Liver (tissue), 9 donors: ENCODE measurements around the gene VPS26B. TPM values are rescaled to one million over a fixed set of nuclear protein-coding genes. Genes with fewer than 3 reads are reported as not detected.

ENCODE experiments used
- DNase-seq: peaks from one replicate; pipeline ENCODE4 v3.0.0-alpha.2; 2017; ENCODE audit warnings: low spot score
- H3K27ac ChIP-seq, 2 donors: one replicate each; pipeline ENCODE4 v1.7.0; 2013; ENCODE audit warnings: inconsistent platforms in 2 of 2, low read length in 2 of 2, control low read depth in 1 of 2, low read depth in 1 of 2, mild to moderate bottlenecking in 1 of 2
- H3K27me3 ChIP-seq, 4 donors: one replicate each; pipeline versions ENCODE4 v1.6.1 to v1.7.0; 2013; ENCODE audit warnings: low read length in 3 of 4, inconsistent platforms in 1 of 4, mild to moderate bottlenecking in 1 of 4, moderate library complexity in 1 of 4; ENCODE audit not compliant: control insufficient read depth in 4 of 4, insufficient read depth in 4 of 4
- H3K36me3 ChIP-seq, 4 donors: one replicate each; pipeline versions ENCODE4 v1.6.1 to v1.7.0; 2013; ENCODE audit warnings: low read length in 3 of 4, mild to moderate bottlenecking in 3 of 4, low read depth in 1 of 4, moderate library complexity in 1 of 4; ENCODE audit not compliant: control insufficient read depth in 4 of 4, insufficient read depth in 3 of 4
- H3K4me1 ChIP-seq, 4 donors: one replicate each; pipeline versions ENCODE4 v1.6.1 to v1.7.0; 2013; ENCODE audit warnings: low read length in 3 of 4, mild to moderate bottlenecking in 3 of 4, moderate library complexity in 1 of 4; ENCODE audit not compliant: control insufficient read depth in 4 of 4, insufficient read depth in 4 of 4
- H3K4me3 ChIP-seq, 3 donors: one replicate each; pipeline versions ENCODE4 v1.6.1 to v1.7.0; 2013; ENCODE audit warnings: low read length in 3 of 3, control low read depth in 1 of 3, low read depth in 1 of 3, mild to moderate bottlenecking in 1 of 3
- H3K9ac ChIP-seq, 2 donors: one replicate each; pipeline ENCODE4 v1.7.0; 2013; ENCODE audit warnings: low read length in 2 of 2, mild to moderate bottlenecking in 2 of 2, moderate library complexity in 2 of 2, control low read depth in 1 of 2, low read depth in 1 of 2
- H3K9me3 ChIP-seq, 4 donors: one replicate each; pipeline versions ENCODE4 v1.6.1 to v1.7.0; 2013; ENCODE audit warnings: low read length in 3 of 4; ENCODE audit not compliant: control insufficient read depth in 4 of 4
- EGR1 ChIP-seq, 2 donors: IDR thresholded peaks; 2 replicates each; pipeline ENCODE4 v1.6.1; 2016 to 2018; ENCODE audit warnings: antibody characterized with exemption in 2 of 2, low read depth in 2 of 2
- FOXA1 ChIP-seq: IDR thresholded peaks from 2 replicates; pipeline ENCODE4 v1.6.1; 2016; ENCODE audit warnings: antibody characterized with exemption
- GABPA ChIP-seq, 2 donors: IDR thresholded peaks in 1 of 2; conservative IDR thresholded peaks in 1 of 2; 2 replicates each; pipeline ENCODE4 v1.6.1; 2016; ENCODE audit warnings: antibody characterized with exemption in 2 of 2, mild to moderate bottlenecking in 1 of 2, moderate library complexity in 1 of 2
- HNF4A ChIP-seq, 2 donors: conservative IDR thresholded peaks; 2 replicates each; pipeline ENCODE4 v1.6.1; 2016; ENCODE audit warnings: antibody characterized with exemption in 2 of 2, mild to moderate bottlenecking in 2 of 2
- HNF4G ChIP-seq: IDR thresholded peaks from 2 replicates; pipeline ENCODE4 v1.6.1; 2016; ENCODE audit warnings: antibody characterized with exemption
- NR2F2 ChIP-seq: IDR thresholded peaks from 2 replicates; pipeline ENCODE4 v1.6.1; 2016; ENCODE audit warnings: antibody characterized with exemption
- RAD21 ChIP-seq, 2 donors: IDR thresholded peaks; 2 replicates each; pipeline ENCODE4 v1.6.1; 2016; ENCODE audit warnings: antibody characterized with exemption in 2 of 2, mild to moderate bottlenecking in 2 of 2
- RXRA ChIP-seq, 2 donors: IDR thresholded peaks; 2 replicates each; pipeline ENCODE4 v1.6.1; 2017 to 2018; ENCODE audit warnings: antibody characterized with exemption in 2 of 2, mild to moderate bottlenecking in 1 of 2
- SP1 ChIP-seq: IDR thresholded peaks from 2 replicates; pipeline ENCODE4 v1.6.1; 2018; ENCODE audit warnings: antibody characterized with exemption, mild to moderate bottlenecking
- TAF1 ChIP-seq: conservative IDR thresholded peaks from 2 replicates; pipeline ENCODE4 v1.6.1; 2016; ENCODE audit warnings: antibody characterized with exemption, mild to moderate bottlenecking
- YY1 ChIP-seq: IDR thresholded peaks from 2 replicates; pipeline ENCODE4 v1.6.1; 2016; ENCODE audit warnings: antibody characterized with exemption, mild to moderate bottlenecking
- WGBS: extraction: QIAGEN DNeasy Blood & Tissue Kit; methylation state at CpG from one replicate; pipeline ENCODE4 v1.1.7; 2013; 5-methylcytosine and 5-hydroxymethylcytosine counted together
- polyA plus RNA-seq, 2 donors: library from polyadenylated mRNA; stranded (reverse) in 1 of 2; unstranded in 1 of 2; fragments of 200-250 nt in 1 of 2; fragments of >200 nt in 1 of 2; fragmentation: Nextera tagmentation in 1 of 2; extraction: Ambion mirVana in 1 of 2; gene quantifications; one replicate each; pipeline versions ENCODE4 v1.2.1 to v1.2.3, GENCODE V29; 2013 to 2015
- total RNA-seq, 2 donors: library from RNA; depleted of rRNA; stranded (reverse); fragments of >200 nt; gene quantifications; one replicate each; pipeline ENCODE4 v1.2.3, GENCODE V29; 2014
- TF ChIP-seq, protein P1 (sequence below): IDR thresholded peaks from 2 replicates; pipeline ENCODE4 v1.6.1; 2016; ENCODE audit warnings: antibody characterized with exemption
- TF ChIP-seq, protein P2 (sequence below): fragments of 150-350 bp; IDR thresholded peaks from 2 replicates; pipeline ENCODE4 v1.5.1; 2017; ENCODE audit warnings: improper control_type of control experiment, low read depth, low read length; ENCODE audit not compliant: missing input control
- TF ChIP-seq, protein P3 (sequence below): IDR thresholded peaks from 2 replicates; pipeline ENCODE4 v1.6.1; 2016; ENCODE audit warnings: antibody characterized with exemption, mild to moderate bottlenecking
- TF ChIP-seq, protein P4 (sequence below): IDR thresholded peaks from 2 replicates; pipeline ENCODE4 v1.6.1; 2016; ENCODE audit warnings: antibody characterized with exemption
- donor health status: healthy.
- donor health status: healthy.
- donor health status: healthy.
- donor health status: healthy.
- donor health status: healthy.

Gene VPS26B
- total and polyA plus RNA-seq, 4 donors = 12.6 to 35.0 (median 20.2) TPM

DNA sequence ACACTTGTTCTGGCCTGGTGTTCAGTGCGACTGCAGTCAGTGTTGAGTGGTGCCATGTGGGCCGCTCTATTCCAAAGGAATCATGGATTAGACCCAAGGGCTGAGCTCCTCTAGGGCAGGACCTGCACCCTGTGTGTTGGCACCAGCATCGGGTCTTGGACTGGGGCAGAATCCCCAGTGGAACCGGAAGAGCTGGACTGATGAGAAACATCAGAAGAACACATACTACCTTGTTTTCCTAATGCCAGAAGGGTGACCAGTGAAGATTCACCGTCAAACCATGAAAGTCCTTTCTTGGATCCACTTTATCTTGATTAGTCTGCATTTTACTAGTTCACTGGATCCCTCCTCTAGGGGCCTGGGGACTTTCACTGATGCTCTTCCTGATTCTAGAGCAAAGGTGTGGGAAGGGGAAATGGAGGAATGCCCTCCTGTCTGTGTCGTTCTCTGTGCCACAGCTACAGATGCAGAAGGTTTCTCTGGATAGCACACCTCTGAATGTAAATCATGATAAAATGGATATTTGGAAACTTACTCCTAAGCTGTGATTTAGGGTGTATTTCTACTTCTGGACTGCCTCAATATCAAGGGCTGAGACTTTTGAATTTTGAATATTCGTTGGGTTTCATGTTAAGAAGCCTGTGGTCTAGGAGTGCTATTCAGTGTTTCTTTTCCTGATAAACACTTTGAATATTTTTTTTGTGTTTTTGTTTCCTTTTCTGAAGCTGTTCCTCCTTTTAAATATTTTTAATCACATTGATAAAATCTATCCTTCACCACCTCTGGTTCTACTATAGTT lies 40.7 kb downstream of the VPS26B start:
- Histone ChIP-seq H3K27me3 (no peaks in the 10 kb centered on the region), H3K9me3 (no peaks in the 10 kb centered on the region), H3K36me3 (peaks cover 4 to 31% (median 16%) of the 10 kb centered on the region in 4 donors), H3K4me1 (no peaks in the 10 kb centered on the region), H3K27ac (no peak overlapping the region), H3K9ac (no peak overlapping the region), H3K4me3 (no peak overlapping the region)
- no peak for DNase-seq
- WGBS = 95% methylated on average over 7 of the region's 7 CpGs
- TF ChIP-seq, protein P1, sequence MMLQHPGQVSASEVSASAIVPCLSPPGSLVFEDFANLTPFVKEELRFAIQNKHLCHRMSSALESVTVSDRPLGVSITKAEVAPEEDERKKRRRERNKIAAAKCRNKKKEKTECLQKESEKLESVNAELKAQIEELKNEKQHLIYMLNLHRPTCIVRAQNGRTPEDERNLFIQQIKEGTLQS = no peak
- TF ChIP-seq, protein P2, sequence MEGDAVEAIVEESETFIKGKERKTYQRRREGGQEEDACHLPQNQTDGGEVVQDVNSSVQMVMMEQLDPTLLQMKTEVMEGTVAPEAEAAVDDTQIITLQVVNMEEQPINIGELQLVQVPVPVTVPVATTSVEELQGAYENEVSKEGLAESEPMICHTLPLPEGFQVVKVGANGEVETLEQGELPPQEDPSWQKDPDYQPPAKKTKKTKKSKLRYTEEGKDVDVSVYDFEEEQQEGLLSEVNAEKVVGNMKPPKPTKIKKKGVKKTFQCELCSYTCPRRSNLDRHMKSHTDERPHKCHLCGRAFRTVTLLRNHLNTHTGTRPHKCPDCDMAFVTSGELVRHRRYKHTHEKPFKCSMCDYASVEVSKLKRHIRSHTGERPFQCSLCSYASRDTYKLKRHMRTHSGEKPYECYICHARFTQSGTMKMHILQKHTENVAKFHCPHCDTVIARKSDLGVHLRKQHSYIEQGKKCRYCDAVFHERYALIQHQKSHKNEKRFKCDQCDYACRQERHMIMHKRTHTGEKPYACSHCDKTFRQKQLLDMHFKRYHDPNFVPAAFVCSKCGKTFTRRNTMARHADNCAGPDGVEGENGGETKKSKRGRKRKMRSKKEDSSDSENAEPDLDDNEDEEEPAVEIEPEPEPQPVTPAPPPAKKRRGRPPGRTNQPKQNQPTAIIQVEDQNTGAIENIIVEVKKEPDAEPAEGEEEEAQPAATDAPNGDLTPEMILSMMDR = no peak
- TF ChIP-seq FOXA1 (no peak), HNF4G (no peak), TAF1 (no peak), RXRA (IDR thresholded peaks at IDR 0.05) (no peak), YY1 (no peak), EGR1 (IDR thresholded peaks at IDR 0.05; ENCODE audit: low read depth in 2 of 2) (no peak), NR2F2 (no peak), HNF4A (conservative IDR thresholded peaks at IDR 0.05) (no peak)

DNA sequence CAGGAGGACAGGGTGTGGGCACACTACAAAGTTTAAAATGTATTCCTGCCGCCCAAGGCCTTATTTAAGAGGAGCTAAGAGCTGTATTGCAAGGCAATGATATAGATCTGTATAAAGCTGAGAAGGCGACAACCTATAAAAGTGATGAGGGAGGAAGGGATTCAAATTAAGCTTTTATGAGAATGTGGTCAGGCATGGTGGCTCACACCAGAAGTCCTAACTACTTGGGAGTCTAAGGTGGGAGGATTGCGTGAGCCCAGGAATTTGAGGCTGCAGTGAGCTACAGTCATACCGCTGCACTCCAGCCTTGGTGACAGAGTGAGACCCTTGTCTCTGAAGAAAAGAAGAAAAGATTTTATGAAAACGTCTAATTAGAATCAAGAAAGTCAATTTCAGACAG lies 42.0 kb downstream of the VPS26B start:
- DNase-seq = no peak
- WGBS = 89% methylated on average over 5 of the region's 5 CpGs
- H3K27ac ChIP-seq = no peak overlapping the region

DNA sequence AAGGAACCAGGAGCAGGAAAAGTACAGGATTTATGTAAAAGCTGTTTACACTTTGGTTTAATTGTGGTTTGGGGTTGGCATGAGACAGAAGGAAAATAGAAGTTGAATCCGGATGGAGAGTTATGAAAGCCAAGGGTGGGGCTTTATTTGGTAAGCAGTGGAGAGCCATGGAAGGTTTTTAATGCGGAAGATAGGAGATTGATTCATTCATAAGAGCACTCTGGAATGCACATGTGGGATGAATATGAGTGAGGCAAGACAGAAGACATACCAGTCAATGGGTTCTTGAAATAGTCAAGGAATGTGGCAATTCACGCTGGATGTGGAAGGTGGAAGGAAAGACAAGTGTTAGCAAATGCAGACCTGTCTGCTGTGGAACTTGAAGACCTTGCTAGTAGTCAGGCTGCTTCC lies 42.4 kb downstream of the VPS26B start:
- H3K4me1 ChIP-seq = no peaks in the 10 kb centered on the region
- no peak overlapping the region for H3K9ac ChIP-seq
- H3K36me3 ChIP-seq = peaks cover 2 to 20% (median 12%) of the 10 kb centered on the region in 4 donors
- no peak overlapping the region for H3K27ac ChIP-seq
- WGBS = 70% methylated on average over 3 of the region's 3 CpGs
- no peaks in the 10 kb centered on the region for H3K9me3 ChIP-seq
- H3K27me3 ChIP-seq = no peaks in the 10 kb centered on the region
- no peak for DNase-seq
- H3K4me3 ChIP-seq = no peak overlapping the region
- no peak for TF ChIP-seq RAD21 (IDR thresholded peaks at IDR 0.05)
- TF ChIP-seq NR2F2 = no peak
- TF ChIP-seq, protein P3, sequence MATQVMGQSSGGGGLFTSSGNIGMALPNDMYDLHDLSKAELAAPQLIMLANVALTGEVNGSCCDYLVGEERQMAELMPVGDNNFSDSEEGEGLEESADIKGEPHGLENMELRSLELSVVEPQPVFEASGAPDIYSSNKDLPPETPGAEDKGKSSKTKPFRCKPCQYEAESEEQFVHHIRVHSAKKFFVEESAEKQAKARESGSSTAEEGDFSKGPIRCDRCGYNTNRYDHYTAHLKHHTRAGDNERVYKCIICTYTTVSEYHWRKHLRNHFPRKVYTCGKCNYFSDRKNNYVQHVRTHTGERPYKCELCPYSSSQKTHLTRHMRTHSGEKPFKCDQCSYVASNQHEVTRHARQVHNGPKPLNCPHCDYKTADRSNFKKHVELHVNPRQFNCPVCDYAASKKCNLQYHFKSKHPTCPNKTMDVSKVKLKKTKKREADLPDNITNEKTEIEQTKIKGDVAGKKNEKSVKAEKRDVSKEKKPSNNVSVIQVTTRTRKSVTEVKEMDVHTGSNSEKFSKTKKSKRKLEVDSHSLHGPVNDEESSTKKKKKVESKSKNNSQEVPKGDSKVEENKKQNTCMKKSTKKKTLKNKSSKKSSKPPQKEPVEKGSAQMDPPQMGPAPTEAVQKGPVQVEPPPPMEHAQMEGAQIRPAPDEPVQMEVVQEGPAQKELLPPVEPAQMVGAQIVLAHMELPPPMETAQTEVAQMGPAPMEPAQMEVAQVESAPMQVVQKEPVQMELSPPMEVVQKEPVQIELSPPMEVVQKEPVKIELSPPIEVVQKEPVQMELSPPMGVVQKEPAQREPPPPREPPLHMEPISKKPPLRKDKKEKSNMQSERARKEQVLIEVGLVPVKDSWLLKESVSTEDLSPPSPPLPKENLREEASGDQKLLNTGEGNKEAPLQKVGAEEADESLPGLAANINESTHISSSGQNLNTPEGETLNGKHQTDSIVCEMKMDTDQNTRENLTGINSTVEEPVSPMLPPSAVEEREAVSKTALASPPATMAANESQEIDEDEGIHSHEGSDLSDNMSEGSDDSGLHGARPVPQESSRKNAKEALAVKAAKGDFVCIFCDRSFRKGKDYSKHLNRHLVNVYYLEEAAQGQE = no peak
- no peak for TF ChIP-seq YY1
- TF ChIP-seq, protein P4, sequence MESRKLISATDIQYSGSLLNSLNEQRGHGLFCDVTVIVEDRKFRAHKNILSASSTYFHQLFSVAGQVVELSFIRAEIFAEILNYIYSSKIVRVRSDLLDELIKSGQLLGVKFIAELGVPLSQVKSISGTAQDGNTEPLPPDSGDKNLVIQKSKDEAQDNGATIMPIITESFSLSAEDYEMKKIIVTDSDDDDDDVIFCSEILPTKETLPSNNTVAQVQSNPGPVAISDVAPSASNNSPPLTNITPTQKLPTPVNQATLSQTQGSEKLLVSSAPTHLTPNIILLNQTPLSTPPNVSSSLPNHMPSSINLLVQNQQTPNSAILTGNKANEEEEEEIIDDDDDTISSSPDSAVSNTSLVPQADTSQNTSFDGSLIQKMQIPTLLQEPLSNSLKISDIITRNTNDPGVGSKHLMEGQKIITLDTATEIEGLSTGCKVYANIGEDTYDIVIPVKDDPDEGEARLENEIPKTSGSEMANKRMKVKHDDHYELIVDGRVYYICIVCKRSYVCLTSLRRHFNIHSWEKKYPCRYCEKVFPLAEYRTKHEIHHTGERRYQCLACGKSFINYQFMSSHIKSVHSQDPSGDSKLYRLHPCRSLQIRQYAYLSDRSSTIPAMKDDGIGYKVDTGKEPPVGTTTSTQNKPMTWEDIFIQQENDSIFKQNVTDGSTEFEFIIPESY = no peak
- TF ChIP-seq GABPA (IDR thresholded peaks at IDR 0.05 in 1 of 2, conservative IDR thresholded peaks at IDR 0.05 in 1 of 2) = no peak
- TF ChIP-seq, protein P1 = no peak
- TF ChIP-seq SP1 = no peak
- no peak for TF ChIP-seq EGR1 (IDR thresholded peaks at IDR 0.05; ENCODE audit: low read depth in 2 of 2)
- TF ChIP-seq HNF4G = no peak
- TF ChIP-seq, protein P2 = no peak

More for the DNA sequence above, 42.0 kb downstream of the VPS26B start:
- Histone ChIP-seq H3K9me3 (no peaks in the 10 kb centered on the region), H3K4me1 (no peaks in the 10 kb centered on the region), H3K9ac (no peak overlapping the region), H3K27me3 (no peaks in the 10 kb centered on the region), H3K4me3 (no peak overlapping the region), H3K36me3 (peaks cover 2 to 24% (median 12%) of the 10 kb centered on the region in 4 donors)
- TF ChIP-seq RAD21 (IDR thresholded peaks at IDR 0.05) (no peak), TAF1 (no peak)
